SU-DHL-6 (cell line): ENCODE data around the gene TPTE2.

Experiments used
- CTCF ChIP-seq: fragments of 200-600 bp; sonication (generic); IDR thresholded peaks from one replicate; pipeline ENCODE4 v1.5.1; 2017; ENCODE audit warnings: antibody characterized with exemption, mild to moderate bottlenecking, low read length, moderate library complexity; ENCODE audit not compliant: insufficient read depth, poor library complexity, severe bottlenecking
- EZH2phosphoT487 ChIP-seq: fragments of 200-600 bp; sonication (generic), shearing (Covaris generic); conservative IDR thresholded peaks from 2 replicates; pipeline ENCODE4 v1.6.1; 2018; ENCODE audit warnings: mild to moderate bottlenecking, antibody characterized with exemption, low read length, moderate library complexity, mixed read lengths

GRCh38 chr13:19575230-19575629, 13.9 kb upstream of the TPTE2 start:
- no peak for TF ChIP-seq CTCF
- TF ChIP-seq EZH2phosphoT487, result no peak
